Esophagus muscularis mucosa (tissue), 4 donors: ENCODE measurements around the gene NUBPL. TPM values are rescaled to one million over a fixed set of nuclear protein-coding genes. Genes with fewer than 3 reads are reported as not detected.
"Not testable (repeated sequence)": the region's sequence is repeated elsewhere in the genome, so short reads cannot be mapped to it uniquely, and the experiment has no call there.

Experiments used
- DNase-seq: peaks from one replicate; pipeline ENCODE4 v3.0.0-alpha.2; 2017; ENCODE audit errors: extremely low spot score
- H3K27ac ChIP-seq, 4 donors: fragments of 200-600 bp; sonication (generic); replicated peaks in 1 of 4; 1 replicate in 3 of 4; 2 replicates in 1 of 4; pipeline ENCODE4 v1.5.1; 2016 to 2019; ENCODE audit warnings: mild to moderate bottlenecking in 1 of 4
- H3K27me3 ChIP-seq, 4 donors: fragments of 200-600 bp; sonication (generic); one replicate each; pipeline versions ENCODE4 v1.5.1 to v1.6.0; 2016 to 2019
- H3K36me3 ChIP-seq, 4 donors: fragments of 200-600 bp; sonication (generic); one replicate each; pipeline ENCODE4 v1.5.1; 2016 to 2019
- H3K4me1 ChIP-seq, 4 donors: fragments of 200-600 bp; sonication (generic); one replicate each; pipeline ENCODE4 v1.5.1; 2016 to 2019
- H3K4me3 ChIP-seq, 4 donors: fragments of 200-600 bp; sonication (generic); 1 replicate in 2 of 4; 2 replicates in 2 of 4; pipeline ENCODE4 v1.5.1; 2016 to 2019; ENCODE audit warnings: mild to moderate bottlenecking in 4 of 4, moderate library complexity in 1 of 4
- H3K9me3 ChIP-seq, 4 donors: fragments of 200-600 bp; sonication (generic); 1 replicate in 3 of 4; 2 replicates in 1 of 4; pipeline ENCODE4 v1.5.1; 2016 to 2019
- EP300 ChIP-seq: sonication (generic); formaldehyde crosslinking; IDR thresholded peaks from one replicate; pipeline ENCODE4 v1.6.1; 2017; ENCODE audit warnings: antibody characterized with exemption
- POLR2A ChIP-seq: fragments of 450-650 bp; IDR thresholded peaks from one replicate; pipeline ENCODE4 v1.6.1; 2017; ENCODE audit warnings: antibody characterized with exemption, moderate library complexity, mild to moderate bottlenecking, low read depth
- POLR2AphosphoS5 ChIP-seq, 2 donors: sonication (generic); formaldehyde crosslinking; IDR thresholded peaks; one replicate each; pipeline ENCODE4 v1.6.1; 2017; ENCODE audit warnings: antibody characterized with exemption in 2 of 2
- WGBS: methylation state at CpG from one replicate; pipeline ENCODE4 v1.1.5; 2018; 5-methylcytosine and 5-hydroxymethylcytosine counted together
- intact Hi-C: fragments of 100-400 bp; cut with DNase I; formaldehyde crosslinking; loops from one replicate; pipeline ENCODE4 v1.15.1; 2023
- total RNA-seq, 4 donors: library from RNA; depleted of rRNA; stranded (reverse); fragments of >200 nt; gene quantifications; one replicate each; pipeline versions ENCODE4 v1.1.0 to v1.2.1, GENCODE V29; 2016
- TF ChIP-seq, protein P1 (sequence below), 3 experiments: fragments of 200-600 bp in 2 of 3; fragments of 450-650 bp in 1 of 3; sonication (generic) in 2 of 3; IDR thresholded peaks; one replicate each; pipeline ENCODE4 v1.5.1; 2017 to 2019; ENCODE audit warnings: antibody characterized with exemption in 3 of 3, mild to moderate bottlenecking in 2 of 3, moderate library complexity in 1 of 3

Gene NUBPL
- total RNA-seq, 4 donors from 2014 or later, result 10.3 to 13.6 (median 12.8) TPM

GRCh38 chr14:31745741-31746140 is 184.5 kb downstream of the NUBPL start:
- 94% methylated on average over 6 of the region's 6 CpGs for WGBS
- Histone ChIP-seq H3K4me1 (no peaks in the 10 kb centered on the region), H3K36me3 (no peaks in the 10 kb centered on the region), H3K9me3 (peaks cover 0 to 45% (median 19%) of the 10 kb centered on the region in 4 donors), H3K27ac (no peak overlapping the region), H3K27me3 (no peaks in the 10 kb centered on the region), H3K4me3 (no peak overlapping the region)
- TF ChIP-seq POLR2AphosphoS5 (IDR thresholded peaks at IDR 0.05) (no peak), EP300 (no peak), POLR2A (no peak)
- TF ChIP-seq, protein P1, sequence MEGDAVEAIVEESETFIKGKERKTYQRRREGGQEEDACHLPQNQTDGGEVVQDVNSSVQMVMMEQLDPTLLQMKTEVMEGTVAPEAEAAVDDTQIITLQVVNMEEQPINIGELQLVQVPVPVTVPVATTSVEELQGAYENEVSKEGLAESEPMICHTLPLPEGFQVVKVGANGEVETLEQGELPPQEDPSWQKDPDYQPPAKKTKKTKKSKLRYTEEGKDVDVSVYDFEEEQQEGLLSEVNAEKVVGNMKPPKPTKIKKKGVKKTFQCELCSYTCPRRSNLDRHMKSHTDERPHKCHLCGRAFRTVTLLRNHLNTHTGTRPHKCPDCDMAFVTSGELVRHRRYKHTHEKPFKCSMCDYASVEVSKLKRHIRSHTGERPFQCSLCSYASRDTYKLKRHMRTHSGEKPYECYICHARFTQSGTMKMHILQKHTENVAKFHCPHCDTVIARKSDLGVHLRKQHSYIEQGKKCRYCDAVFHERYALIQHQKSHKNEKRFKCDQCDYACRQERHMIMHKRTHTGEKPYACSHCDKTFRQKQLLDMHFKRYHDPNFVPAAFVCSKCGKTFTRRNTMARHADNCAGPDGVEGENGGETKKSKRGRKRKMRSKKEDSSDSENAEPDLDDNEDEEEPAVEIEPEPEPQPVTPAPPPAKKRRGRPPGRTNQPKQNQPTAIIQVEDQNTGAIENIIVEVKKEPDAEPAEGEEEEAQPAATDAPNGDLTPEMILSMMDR (IDR thresholded peaks at IDR 0.05), result no peak
- no peak for DNase-seq
- intact Hi-C loops, result no loop called here

DNA sequence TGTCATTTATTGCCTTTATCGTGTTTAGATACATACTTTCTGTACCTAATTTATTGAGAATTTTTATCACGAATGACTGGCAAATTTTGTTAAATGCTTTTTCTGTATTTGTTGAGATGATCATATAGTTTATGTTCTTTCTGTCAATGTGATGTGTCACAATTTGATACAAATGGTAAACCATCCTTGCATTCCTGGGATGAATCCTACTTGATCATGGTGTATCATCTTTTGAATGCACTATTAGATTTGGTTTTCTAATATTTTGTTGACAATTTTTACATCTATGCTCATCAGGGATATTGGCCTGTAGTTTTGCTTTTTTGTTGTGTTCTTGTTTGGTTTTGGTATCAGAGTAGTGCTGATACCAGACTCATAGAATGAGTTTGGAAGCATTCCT is 185.1 kb downstream of the NUBPL start:
- H3K9me3 ChIP-seq, result peaks cover 0 to 45% (median 19%) of the 10 kb centered on the region in 4 donors

DNA sequence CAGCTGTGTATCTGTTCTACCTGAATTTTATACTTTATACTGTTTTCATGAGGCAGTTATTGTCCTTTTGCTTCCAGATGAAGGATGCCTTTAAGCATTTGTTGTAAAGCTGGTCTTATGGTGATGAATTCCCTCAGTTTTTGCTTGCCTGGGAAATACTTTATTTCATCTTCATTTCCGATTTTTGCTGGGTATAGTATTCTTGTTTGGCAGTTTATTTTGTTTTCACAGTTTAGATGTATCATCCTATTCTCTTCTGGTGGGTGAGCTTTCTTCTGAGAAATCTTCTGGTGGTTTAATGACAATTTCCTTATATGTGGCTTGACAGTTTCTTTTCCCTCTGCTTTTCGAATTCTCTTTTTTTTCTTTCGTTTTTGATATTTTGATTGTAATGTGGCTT is 188.1 kb downstream of the NUBPL start:
- 99% methylated on average over 3 of the region's 3 CpGs for WGBS
- intact Hi-C loops, result no loop called here
- TF ChIP-seq EP300, result no peak
- no peak for TF ChIP-seq POLR2A
- Histone ChIP-seq H3K4me3 (no peak overlapping the region), H3K27ac (no peak overlapping the region), H3K4me1 (no peaks in the 10 kb centered on the region), H3K27me3 (no peaks in the 10 kb centered on the region), H3K9me3 (peaks cover 0 to 45% (median 19%) of the 10 kb centered on the region in 4 donors), H3K36me3 (no peaks in the 10 kb centered on the region)
- DNase-seq, result no peak

More for the DNA sequence above, 185.1 kb downstream of the NUBPL start:
- WGBS, result 94% methylated on average over 2 of the region's 2 CpGs
- DNase-seq, result no peak
- no peak overlapping the region for H3K27ac ChIP-seq
- no peaks in the 10 kb centered on the region for H3K27me3 ChIP-seq
- H3K4me3 ChIP-seq, result no peak overlapping the region
- intact Hi-C loops, result no loop called here
- no peak for TF ChIP-seq EP300
- TF ChIP-seq, protein P1 (IDR thresholded peaks at IDR 0.05), result no peak
- no peak for TF ChIP-seq POLR2A
- no peak for TF ChIP-seq POLR2AphosphoS5 (IDR thresholded peaks at IDR 0.05)
- H3K4me1 ChIP-seq, result no peaks in the 10 kb centered on the region
- H3K36me3 ChIP-seq, result no peaks in the 10 kb centered on the region

DNA sequence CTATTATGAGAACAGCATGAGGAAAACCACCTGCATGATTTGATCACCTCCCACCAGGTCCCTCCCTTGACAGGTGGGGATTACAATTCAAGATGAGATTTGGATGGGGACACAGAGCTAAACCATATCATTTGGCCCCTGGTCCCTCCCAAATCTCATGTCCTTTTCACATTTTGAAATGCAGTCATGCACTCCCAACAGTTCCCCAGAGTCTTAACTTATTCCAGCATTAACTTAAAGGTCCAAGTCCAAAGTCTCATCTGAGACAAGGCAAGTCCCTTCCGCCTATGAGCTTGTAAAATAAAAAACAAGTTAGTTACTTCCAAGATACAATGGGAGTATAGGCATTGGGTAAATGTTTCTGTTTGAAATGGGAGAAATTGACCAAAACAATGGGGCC is 189.8 kb downstream of the NUBPL start:
- DNase-seq, H3K36me3 ChIP-seq, H3K27me3 ChIP-seq, H3K4me1 ChIP-seq, intact Hi-C loops, H3K4me3 ChIP-seq, H3K27ac ChIP-seq: not testable (repeated sequence)
- 93% methylated on average over 1 of the region's 1 CpG for WGBS
- H3K9me3 ChIP-seq, result peaks cover 0 to 33% (median 13%) of the 10 kb centered on the region in 4 donors

GRCh38 chr14:31752867-31753661 is 191.9 kb downstream of the NUBPL start:
- H3K27me3 ChIP-seq, result no peaks in the 10 kb centered on the region
- intact Hi-C loops, result no loop called here

More at GRCh38 chr14:31752867-31753661, 191.9 kb downstream of the NUBPL start:
- Histone ChIP-seq H3K4me1 (no peaks in the 10 kb centered on the region), H3K9me3 (peaks cover 0 to 16% (median 7%) of the 10 kb centered on the region in 4 donors), H3K36me3 (no peaks in the 10 kb centered on the region), H3K27ac (no peak overlapping the region), H3K4me3 (no peak overlapping the region)
- 93% methylated on average over 2 of the region's 4 CpGs for WGBS
- DNase-seq, result no peak
- no peak for TF ChIP-seq POLR2A
- no peak for TF ChIP-seq EP300
- TF ChIP-seq, protein P1 (IDR thresholded peaks at IDR 0.05), result no peak
- no peak for TF ChIP-seq POLR2AphosphoS5 (IDR thresholded peaks at IDR 0.05)
